GM12873 (cell line): ENCODE results near the gene DNAJC10.

ENCODE experiments used
- TF ChIP-seq, protein P1 (sequence below): IDR thresholded peaks from 2 replicates; pipeline ENCODE4 v1.5.1; 2012; ENCODE audit warnings: low read depth, mild to moderate bottlenecking, moderate library complexity, low read length, control low read depth; ENCODE audit not compliant: insufficient read depth; ENCODE audit errors: missing control alignments

Gene DNAJC10

GRCh38 chr2:182819412-182819811, 103.4 kb downstream of the DNAJC10 start:
- TF ChIP-seq, protein P1, sequence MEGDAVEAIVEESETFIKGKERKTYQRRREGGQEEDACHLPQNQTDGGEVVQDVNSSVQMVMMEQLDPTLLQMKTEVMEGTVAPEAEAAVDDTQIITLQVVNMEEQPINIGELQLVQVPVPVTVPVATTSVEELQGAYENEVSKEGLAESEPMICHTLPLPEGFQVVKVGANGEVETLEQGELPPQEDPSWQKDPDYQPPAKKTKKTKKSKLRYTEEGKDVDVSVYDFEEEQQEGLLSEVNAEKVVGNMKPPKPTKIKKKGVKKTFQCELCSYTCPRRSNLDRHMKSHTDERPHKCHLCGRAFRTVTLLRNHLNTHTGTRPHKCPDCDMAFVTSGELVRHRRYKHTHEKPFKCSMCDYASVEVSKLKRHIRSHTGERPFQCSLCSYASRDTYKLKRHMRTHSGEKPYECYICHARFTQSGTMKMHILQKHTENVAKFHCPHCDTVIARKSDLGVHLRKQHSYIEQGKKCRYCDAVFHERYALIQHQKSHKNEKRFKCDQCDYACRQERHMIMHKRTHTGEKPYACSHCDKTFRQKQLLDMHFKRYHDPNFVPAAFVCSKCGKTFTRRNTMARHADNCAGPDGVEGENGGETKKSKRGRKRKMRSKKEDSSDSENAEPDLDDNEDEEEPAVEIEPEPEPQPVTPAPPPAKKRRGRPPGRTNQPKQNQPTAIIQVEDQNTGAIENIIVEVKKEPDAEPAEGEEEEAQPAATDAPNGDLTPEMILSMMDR: no peak

- TF ChIP-seq, protein P1: no peak
Observed at GRCh38 chr2:182821182-182821581, 105.1 kb downstream of the DNAJC10 start.

GRCh38 chr2:182822733-182823132, 106.7 kb downstream of the DNAJC10 start:
- TF ChIP-seq, protein P1: no peak

GRCh38 chr2:182824056-182824766, 108.2 kb downstream of the DNAJC10 start:
- TF ChIP-seq, protein P1: no peak

GRCh38 chr2:182824767-182825158, 108.7 kb downstream of the DNAJC10 start:
- TF ChIP-seq, protein P1: no peak

GRCh38 chr2:182826064-182826463, 110.0 kb downstream of the DNAJC10 start:
- TF ChIP-seq, protein P1: no peak

DNA sequence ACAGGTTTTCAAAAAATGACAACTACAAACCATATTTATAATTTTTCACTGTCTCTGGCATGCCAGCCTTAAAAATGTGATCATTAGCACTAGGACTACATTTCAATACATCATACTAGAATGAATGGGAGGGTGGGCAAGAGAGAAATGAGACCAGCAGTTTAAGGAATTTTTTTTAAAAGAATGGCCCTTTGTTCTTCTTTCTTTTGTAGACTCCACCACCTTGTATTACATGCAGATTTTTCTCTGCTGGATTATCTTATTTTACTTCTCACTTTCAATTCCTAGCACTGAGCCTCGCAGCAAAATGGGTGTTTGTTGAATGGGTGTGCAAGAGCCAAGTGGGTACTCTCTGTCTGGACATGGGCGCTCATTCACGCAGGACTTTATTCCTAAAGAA, 110.4 kb downstream of the DNAJC10 start:
- TF ChIP-seq, protein P1: no peak
